ENCODE results near the gene PAWR. TPM values are rescaled to one million over a fixed set of nuclear protein-coding genes. Genes with fewer than 3 reads are reported as not detected.
A peak's percentile ranks its signal among the peaks of the same experiment; 100 is the strongest.

Gene PAWR
- total RNA-seq, 4 donors from 2014 or later: 0.51 to 1.4 (median 0.72) TPM

- no peaks in the 10 kb centered on the region for H3K4me1 ChIP-seq
- no peaks in the 10 kb centered on the region for H3K27me3 ChIP-seq
- H3K36me3 ChIP-seq: no peaks in the 10 kb centered on the region
- ATAC-seq (no peak), DNase-seq (no peak)
- H3K4me3 ChIP-seq: no peak overlapping the region
- in situ Hi-C loops (cut with MboI; ENCODE audit: low sequenced_read_pairs in 4 of 4): loop anchor here (25.0 kb wide), 2 partner anchors 177 to 702 kb away; no protein-coding TSS in a partner anchor
- H3K27ac ChIP-seq: no peak overlapping the region
- H3K9me3 ChIP-seq: no peaks in the 10 kb centered on the region
- intact Hi-C loops (cut with DNase I; ENCODE audit: low total_unique reads): no loop called here
- TF ChIP-seq POLR2A (IDR thresholded peaks at IDR 0.05) (no peak), CTCF (IDR thresholded peaks at IDR 0.05 in 4 of 5, conservative IDR thresholded peaks at IDR 0.05 in 1 of 5) (no peak)
Measured at GRCh38 chr12:79560225-79560889, 130.4 kb downstream of the PAWR start.

- no peaks in the 10 kb centered on the region for H3K4me1 ChIP-seq
- ATAC-seq: no peak
- intact Hi-C loops (cut with DNase I; ENCODE audit: low total_unique reads) (loop anchor here (5.0 to 10.0 kb wide), 2 partner anchors 185 to 713 kb away; no protein-coding TSS in a partner anchor), in situ Hi-C loops (cut with MboI; ENCODE audit: low sequenced_read_pairs in 4 of 4) (loop anchor here (10.0 to 25.0 kb wide), 4 partner anchors 178 to 705 kb away; no protein-coding TSS in a partner anchor)
- no peak for DNase-seq
- H3K27ac ChIP-seq: no peak overlapping the region
- no peaks in the 10 kb centered on the region for H3K27me3 ChIP-seq
- H3K9me3 ChIP-seq: no peaks in the 10 kb centered on the region
- no peak overlapping the region for H3K4me3 ChIP-seq
- TF ChIP-seq POLR2A (IDR thresholded peaks at IDR 0.05): no peak
- TF ChIP-seq CTCF (IDR thresholded peaks at IDR 0.05 in 4 of 5, conservative IDR thresholded peaks at IDR 0.05 in 1 of 5): no peak
- H3K36me3 ChIP-seq: no peaks in the 10 kb centered on the region
Measured at GRCh38 chr12:79559591-79559990, 131.2 kb downstream of the PAWR start.

- peak overlapping the region in 1 of 4 donors; percentile 46 for H3K27ac ChIP-seq
- in situ Hi-C loops (cut with MboI; ENCODE audit: low sequenced_read_pairs in 4 of 4): loop anchor here (10.0 to 25.0 kb wide), 4 partner anchors 178 to 706 kb away; no protein-coding TSS in a partner anchor
- TF ChIP-seq POLR2A (IDR thresholded peaks at IDR 0.05) (no peak), CTCF (IDR thresholded peaks at IDR 0.05 in 4 of 5, conservative IDR thresholded peaks at IDR 0.05 in 1 of 5) (no peak)
- intact Hi-C loops (cut with DNase I; ENCODE audit: low total_unique reads): loop anchor here (5.0 to 10.0 kb wide), 2 partner anchors 186 to 713 kb away; no protein-coding TSS in a partner anchor
- no peak for DNase-seq
- H3K4me3 ChIP-seq: no peak overlapping the region
- no peaks in the 10 kb centered on the region for H3K36me3 ChIP-seq
- no peaks in the 10 kb centered on the region for H3K27me3 ChIP-seq
- no peaks in the 10 kb centered on the region for H3K4me1 ChIP-seq
- ATAC-seq: no peak
- H3K9me3 ChIP-seq: no peaks in the 10 kb centered on the region
Measured at GRCh38 chr12:79558924-79559469, 131.8 kb downstream of the PAWR start.

- Histone ChIP-seq H3K27me3 (no peaks in the 10 kb centered on the region), H3K4me3 (no peak overlapping the region), H3K27ac (no peak overlapping the region), H3K36me3 (no peaks in the 10 kb centered on the region), H3K9me3 (no peaks in the 10 kb centered on the region), H3K4me1 (no peaks in the 10 kb centered on the region)
- TF ChIP-seq POLR2A (IDR thresholded peaks at IDR 0.05) (no peak), CTCF (IDR thresholded peaks at IDR 0.05 in 4 of 5, conservative IDR thresholded peaks at IDR 0.05 in 1 of 5) (no peak)
- ATAC-seq: no peak
- intact Hi-C loops (cut with DNase I; ENCODE audit: low total_unique reads) (loop anchor here (5.0 to 10.0 kb wide), 2 partner anchors 187 to 714 kb away; no protein-coding TSS in a partner anchor), in situ Hi-C loops (cut with MboI; ENCODE audit: low sequenced_read_pairs in 4 of 4) (loop anchor here (10.0 to 25.0 kb wide), 4 partner anchors 179 to 707 kb away; no protein-coding TSS in a partner anchor)
- DNase-seq: no peak
Measured at GRCh38 chr12:79557690-79558315, 133.0 kb downstream of the PAWR start.

Measured in gastrocnemius medialis (tissue), 4 donors.